Measurements from ENCODE around the gene RNU6-7.

The RNU6-7 gene

DNA sequence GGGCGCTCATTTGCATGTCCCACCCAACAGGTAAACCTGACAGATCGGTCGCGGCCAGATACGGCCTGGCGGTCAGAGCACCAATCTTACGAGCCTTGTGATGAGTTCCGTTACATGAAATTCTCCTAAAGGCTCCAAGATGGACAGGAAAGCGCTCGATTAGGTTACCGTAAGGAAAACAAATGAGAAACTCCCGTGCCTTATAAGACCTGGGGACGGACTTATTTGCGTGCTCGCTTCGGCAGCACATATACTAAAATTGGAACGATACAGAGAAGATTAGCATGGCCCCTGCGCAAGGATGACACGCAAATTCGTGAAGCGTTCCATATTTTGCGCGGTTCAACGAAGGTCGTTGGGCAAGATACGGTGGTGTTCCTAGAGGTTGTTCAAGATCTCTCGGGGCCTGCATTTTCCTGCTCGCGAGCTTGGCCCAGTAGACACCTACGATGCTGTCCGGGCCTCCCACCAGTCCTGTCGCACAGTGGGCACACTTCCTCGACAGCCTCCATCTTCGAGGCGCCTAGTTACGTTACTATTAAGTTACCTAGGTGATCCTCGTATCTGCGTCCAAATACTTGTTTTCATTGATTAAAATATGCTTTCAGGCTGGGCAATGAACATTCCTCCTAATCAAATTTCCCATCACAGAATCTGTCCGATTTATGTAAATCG is at the start of gene RNU6-7:
Gene RNU6-7, plus strand, starts transcription at position 230 of the 675 bp plus-strand sequence.
- DNase-seq = peak; percentile 66

DNA sequence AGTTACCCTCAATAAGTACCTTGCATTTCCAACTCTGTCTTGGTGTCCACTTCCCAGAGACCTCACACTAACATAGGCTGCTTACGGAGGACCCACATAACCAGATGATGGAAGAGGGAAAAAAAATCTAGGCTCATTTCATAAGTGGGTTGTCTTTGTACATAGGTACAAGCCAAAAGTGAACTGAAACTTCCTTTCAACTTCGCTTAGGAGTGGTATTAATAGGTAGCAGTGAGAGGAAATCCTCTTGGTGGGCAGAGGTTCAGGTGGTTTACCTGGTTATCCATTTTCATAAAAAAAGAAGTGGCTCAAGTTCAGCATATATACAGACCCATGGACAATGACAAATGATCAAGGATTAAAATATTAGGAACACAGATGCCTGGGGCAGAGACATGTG is 35.8 kb upstream of the RNU6-7 start:
- DNase-seq = no peak

DNA sequence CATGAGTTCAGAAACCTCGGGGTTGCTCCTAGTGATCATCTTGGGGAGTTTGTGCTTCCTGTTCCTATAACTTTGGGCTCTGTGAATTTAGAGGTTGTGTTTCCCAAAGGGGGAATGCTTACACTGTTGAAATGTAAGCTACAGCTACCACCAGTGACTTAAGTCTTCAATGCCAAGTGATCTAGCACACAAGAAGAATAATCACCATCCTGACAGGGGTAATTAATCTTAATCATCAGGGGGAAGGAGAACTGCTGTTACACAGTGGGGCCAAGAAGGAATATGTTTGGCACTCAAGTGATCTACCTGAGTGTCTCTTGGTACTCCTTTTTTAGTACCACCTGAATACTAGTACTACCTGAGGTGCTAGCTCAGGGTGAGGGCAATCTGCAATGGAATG is 34.9 kb upstream of the RNU6-7 start:
- DNase-seq = no peak

DNA sequence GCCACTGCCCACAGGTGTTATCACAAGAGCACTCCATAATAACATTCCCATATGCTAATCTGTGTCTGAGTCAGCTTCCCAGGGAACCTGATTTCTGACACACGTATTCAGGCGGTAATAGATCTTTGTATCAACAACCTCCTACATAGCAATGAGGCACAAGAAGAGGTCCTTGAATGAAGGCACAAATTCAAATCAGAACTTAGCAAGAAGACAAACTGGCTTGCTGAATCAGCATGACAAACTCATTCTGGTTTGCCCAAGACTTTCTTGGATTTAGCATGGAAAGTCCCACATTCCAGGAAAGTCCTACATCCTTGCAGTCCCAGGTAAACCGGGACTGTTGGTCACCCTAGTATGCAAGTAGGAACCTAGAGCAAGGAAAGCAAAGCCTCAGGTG is 33.9 kb upstream of the RNU6-7 start:
- no peak for DNase-seq

DNA sequence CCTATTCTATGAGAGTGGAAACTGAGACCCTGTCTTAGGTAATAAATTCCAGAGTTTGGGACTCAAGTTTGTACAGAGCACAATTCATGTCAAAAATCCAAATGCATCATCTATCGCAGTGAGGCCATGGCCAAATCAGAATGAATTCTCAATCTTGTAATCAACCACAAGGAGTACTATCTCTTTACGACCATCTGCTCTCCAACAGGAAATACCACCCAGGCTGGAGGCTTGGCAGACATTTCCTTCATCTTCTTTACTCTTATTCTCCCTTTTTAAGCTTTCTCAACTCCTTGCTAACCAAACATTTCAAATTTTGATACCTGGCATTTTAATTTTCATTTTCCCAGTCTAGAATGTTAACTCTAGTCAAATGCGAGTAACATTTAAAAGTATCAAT is 32.7 kb upstream of the RNU6-7 start:
- DNase-seq = no peak

DNA sequence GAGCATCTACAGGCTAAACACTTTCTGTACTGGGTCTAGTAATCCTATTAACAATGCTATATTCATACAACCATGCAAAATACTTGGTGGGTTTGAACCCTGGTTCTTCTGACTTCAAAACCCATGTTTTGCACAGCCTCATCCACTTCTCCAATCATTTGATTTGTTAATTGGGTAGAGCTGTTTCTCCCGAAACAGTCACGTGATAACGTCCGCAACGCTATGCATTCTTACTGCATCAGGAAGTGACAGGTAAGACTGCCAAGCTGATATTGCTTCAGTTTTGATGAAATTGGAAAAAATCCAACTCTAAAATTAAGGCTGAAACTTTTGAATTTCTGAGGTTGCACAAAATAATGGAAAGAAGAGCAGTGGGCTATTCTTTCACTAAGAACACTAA is 30.4 kb upstream of the RNU6-7 start:
- DNase-seq = no peak

DNA sequence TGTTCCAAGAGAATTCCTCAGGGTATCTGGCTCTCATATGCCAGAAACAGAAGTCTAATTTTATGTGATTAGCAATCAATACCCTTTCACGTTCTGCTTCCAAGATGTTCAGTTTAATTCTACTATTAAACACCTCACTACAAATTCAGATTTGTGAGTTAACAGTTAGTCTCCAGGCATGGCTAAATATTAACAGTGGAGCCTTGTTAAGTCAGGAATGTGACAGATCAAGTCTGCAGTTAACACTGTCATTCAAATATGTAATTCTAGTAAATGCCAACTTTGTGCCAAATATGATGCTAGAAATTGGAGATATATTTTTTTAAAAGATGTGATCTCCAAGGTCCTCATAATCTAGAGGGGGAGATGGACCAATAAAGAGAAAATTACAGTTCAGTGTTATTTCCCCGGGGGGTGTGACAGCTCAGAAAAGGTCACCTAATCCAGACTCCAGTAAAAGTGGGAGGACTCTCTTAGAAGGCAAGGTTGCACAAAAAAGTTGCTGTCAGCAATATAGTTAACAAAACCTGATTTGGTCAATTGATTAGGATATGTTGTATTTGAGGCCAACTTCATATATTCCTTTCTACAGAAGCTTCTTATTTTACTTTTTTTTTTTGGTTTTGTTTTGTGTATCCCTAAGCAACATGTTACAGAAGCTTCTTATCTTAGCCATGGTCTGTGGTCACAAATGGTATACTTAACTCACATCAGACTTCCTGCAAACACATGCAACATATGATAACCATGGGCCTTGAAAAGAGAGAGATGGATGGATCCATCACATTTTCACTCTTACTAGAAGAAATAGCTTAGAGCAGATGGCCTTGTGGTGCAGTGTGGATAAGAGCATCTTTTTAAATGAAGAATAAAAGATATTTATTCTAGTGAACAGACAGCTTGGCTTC is 18.4 kb upstream of the RNU6-7 start:
- DNase-seq = no peak

DNA sequence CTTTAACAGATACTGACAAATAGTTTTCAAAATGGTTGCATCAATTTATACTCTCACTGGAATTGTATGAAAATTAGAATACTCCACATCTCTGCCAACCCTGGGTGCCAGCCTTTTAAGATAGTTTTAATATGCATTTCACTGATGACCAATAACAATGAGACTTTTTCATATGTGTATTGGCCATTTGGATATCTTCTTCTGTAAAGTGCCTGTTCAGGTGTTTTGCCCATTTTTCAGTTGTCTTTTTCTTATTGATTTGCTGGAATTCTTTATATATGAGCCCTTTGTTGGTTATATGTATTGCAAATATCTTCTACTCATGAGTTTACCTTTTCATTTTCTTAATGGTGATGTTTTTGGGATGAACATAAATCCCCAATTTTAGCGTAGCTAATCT is 16.7 kb upstream of the RNU6-7 start:
- no peak for DNase-seq

DNA sequence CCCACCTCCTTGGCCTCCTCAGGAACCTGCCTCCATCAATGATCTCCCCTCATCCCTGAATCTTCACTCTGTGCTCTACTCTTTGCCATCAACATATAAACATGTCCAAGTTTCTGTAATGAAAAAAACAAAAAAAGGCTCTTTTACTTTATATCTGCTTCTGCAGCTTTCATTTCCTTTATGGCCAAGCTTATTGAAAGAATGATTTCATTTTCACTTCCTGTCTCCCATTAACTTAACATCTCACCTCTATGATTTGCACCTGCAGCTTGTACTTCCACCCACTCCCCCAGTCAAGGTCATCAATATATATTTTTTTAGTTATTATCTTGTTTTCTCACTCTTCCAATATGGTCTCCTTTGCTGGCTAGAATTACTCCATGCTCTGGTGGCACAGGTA is 15.6 kb upstream of the RNU6-7 start:
- DNase-seq = no peak

DNA sequence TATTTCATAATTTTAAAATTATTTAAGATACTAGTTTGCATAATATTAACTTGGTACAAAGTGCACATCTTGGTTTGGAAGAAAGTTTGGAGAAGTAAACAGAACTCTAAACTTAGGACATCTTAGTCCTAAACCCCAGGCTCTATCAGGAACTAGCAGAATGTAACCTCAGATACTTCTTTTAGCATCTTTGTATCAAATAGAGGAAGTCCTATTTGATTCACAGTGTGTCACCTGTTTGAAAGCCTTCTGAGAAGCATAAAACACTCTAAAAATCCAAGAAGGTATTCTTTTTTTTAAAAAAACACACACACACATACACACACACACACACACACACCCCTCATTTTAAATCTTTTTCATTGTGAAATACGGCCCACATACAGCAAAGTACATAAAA is 12.0 kb upstream of the RNU6-7 start:
- no peak for DNase-seq

DNA sequence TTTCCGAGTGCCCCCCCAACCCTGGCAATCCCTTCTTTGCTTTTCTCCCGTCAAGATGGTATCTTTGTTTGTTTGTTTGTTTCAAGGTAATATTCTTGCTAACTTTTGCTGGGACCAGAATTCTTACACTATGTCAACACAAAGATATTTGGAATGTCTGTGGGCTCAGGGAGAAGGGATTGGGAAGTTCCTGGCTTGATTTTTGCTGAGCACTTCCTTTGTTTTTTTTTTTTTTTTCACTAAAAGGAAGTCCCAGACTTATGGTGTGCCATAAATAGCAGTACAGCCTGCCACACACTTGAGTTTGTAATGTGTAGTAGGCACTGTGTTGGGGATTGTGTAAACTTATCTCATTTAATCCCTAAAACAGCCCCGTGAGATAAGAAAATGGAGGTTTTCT is 11.2 kb upstream of the RNU6-7 start:
- DNase-seq = no peak

DNA sequence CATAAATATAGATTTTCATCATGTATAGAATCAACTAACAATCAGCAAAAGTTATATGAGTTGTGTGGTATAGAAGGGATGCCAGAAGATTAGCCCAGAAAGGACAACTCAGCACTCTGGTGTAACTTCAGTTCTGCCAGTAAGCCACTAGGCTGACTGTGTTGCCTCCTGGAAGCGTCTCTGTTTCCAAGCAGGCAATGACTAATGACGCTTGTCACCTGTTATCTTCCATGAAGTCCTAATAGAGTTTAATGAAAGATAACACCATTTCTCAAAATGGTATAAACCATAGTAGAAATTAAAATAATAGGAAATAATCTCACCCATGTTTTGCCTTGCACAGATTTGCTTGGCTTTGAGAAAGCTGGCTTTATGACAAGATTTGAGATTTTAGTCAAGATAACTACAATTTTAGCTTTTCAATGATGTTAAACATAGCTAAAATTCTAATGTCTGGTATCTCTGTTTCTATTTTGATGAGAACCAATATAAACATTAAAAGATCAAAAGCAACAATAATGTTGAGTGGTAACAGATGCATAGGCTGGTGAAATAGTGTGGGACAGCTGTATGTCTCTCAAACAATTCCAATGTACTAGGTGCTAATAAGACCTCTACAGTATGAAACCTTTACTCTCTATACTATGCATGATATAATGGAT is 9.0 kb upstream of the RNU6-7 start:
- no peak for DNase-seq

DNA sequence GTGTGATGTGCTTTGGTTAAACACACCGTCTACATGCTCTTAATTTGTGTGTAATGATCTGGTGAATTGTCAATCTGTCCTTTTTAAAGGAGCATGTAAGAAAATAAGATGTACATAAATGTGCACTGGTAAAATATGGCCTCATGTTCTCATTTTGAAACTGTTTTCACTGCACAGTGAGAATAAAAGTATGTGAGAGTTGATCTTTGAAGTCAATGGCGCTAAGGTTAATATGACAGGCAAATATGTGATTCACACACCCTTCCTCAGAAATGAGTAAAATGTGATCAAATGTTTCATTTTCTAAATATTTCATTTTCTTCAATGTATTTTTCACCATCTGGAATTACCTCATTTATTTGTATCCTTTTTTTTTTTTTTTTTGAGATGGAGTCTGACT is 8.3 kb upstream of the RNU6-7 start:
- no peak for DNase-seq

DNA sequence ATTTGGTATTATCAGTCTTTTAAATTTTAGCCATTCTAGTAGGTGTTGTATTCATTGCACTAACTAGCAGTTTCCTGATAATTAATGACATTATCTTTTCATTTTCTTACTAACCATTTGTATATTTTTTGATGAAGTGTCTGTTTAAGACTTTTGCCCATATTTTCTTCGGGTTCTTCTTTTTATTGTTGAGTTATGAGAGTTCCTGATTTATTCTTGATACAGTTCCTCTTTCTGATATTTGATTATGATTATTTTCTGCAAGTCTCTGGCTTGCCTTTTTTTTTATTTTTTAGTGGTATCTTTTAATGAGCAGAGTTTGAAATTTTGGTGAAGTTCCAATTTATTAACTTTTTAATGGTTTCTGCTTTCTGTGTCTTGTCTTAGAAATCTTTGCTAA is 6.2 kb upstream of the RNU6-7 start:
- DNase-seq = no peak

DNA sequence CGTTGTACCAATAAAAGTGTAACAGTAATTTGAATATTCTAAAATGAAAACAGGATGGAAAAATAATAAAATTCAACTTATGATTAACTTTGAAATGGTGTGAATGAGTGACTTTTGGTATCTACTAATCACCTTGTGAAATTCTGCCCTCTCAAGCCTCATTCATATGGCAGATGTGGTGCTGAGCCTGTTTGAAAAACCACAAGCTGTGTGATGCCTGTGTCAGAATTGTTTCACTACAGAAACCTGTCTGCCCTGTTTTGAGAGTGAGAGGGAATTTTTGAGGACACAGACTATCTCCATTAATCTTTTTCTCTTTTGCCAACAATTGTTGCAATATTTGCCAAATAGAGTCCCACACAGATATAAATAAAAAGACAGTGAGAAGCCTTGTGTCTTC is 3.9 kb upstream of the RNU6-7 start:
- DNase-seq = no peak

DNA sequence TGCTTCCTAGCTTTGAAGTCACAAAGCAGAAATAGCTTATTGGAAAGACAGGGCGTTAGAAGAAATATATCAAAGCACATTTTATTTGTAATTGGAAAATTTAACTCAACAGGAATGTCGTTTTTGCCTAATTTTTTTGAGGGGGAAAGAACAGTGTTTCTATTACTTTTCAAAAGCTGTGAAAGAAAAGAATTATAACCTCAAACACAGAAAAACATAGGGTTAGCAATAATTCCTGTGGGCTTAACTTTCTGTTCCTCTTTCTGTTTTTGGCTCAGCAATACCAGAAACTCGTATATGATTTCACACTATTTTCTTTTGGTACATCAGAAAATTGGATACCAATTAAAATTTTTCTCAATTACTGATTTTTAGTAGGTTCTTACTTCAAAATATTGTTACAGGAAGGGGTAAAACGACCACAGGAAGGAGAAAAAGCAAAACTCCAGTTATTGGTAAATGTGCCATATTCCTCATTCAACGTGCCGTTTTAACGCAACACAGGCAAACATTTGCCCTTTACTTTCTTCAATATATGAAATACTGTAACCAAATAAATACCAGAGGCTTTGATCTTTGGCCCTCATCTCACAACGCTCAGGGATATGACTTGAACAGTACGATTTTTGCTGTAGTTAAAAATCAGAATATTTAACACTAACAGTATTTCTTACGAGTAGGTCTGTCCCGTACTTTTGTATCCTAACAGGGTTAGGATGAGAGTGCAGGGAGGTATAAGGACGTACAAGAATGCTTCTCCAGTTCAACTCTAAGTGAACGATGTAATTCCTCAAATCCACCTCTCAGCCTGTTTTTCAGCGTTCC is 1.3 kb upstream of the RNU6-7 start:
- peak; percentile 3 for DNase-seq

DNA sequence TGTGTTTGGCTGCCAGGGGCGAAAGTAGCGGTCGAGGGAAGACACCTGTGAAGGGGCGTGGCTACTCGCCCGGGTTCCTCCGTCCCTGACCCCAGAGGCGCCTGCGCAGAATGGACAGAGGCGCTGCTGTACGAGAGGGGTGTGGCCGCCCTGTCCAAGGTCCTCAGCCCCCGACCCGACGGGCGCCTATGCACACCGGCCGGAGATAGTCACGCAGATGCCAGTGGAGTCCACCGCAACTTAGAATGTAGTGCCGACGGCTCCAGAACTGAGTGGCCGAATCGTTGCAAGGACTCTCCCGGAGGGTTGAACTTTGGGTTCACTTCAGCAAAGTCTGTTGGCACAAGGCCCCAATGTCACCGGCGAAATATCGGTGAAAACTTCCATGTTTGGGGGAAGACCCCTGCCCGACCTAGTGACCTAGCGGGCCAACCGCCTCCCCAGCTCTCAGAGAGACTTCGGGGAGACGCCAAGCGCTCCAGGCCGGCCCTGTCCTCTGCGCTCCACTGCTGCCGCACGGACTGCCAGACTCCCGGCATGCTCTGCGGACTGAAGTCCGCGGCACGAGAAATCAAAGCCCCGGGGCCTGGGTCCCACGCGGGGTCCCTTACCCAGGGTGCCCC is 541 bp upstream of the RNU6-7 start:
- DNase-seq = peak; percentile 82

DNA sequence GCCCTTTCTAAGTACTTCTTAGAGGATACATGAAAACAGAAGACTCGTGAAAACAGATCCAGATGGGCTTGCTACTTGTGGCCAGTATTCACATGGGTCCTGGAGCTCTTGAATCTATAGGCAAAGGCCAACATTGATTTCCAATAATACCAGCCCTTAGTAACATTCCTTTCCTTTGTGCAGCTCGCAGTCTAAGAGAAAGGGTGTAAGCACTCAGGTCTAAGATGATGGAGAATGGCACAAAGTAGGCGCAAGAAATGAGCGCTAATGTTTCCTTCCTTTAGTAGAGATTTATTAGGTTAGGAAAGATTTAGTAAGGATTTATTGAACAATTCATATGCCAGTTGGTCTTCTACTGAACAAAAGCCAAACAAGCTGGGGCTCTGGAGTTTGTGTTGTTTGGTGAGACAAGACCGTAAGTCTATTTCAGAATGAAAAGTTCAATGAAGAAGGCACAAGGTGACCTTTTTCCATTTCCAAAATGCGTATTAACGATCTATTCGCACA is 699 bp downstream of the RNU6-7 start:
- DNase-seq = no peak

DNA sequence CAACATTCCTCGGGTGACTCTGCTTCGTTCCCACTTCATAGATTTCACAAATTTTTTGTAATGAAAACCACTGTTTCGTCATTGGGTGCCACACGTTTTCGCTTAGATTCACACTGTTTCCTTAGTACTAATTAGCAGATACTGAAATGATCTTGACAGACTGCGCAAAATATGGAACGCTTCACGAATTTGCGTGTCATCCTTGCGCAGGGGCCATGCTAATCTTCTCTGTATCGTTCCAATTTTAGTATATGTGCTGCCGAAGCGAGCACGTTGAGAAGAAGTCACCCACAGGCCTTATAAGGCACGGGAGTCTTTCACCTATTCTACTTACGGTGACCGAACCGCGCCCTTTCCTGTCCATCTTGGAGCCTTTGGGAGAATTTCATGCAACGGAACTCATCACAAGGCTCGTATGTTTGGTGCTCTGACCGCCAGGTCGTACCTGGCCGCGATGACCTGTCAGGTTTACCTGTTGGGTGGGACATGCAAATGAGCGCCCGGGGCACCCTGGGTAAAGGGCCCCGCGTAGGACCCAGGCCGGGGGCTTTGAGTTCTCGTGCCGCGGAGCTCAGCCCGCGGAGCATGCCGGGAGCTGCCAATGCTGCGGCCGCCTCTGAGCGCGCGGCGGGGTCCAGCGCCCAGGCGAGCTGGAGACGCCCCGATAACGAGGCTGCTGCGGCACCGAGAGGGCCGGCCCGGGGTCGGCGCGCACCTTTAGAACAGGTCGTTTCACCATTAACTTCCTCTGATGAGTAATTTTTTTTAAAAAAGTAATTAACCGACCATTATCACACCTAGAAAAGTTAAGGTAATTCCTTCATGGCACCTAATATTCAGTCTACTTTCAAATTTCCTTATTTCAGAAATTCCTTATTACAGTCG is 1.4 kb downstream of the RNU6-7 start, which contains the start of gene RNU6-8:
Gene RNU6-8, minus strand, starts transcription at position 272 of the 885 bp plus-strand sequence.
- DNase-seq = peak; percentile 89

DNA sequence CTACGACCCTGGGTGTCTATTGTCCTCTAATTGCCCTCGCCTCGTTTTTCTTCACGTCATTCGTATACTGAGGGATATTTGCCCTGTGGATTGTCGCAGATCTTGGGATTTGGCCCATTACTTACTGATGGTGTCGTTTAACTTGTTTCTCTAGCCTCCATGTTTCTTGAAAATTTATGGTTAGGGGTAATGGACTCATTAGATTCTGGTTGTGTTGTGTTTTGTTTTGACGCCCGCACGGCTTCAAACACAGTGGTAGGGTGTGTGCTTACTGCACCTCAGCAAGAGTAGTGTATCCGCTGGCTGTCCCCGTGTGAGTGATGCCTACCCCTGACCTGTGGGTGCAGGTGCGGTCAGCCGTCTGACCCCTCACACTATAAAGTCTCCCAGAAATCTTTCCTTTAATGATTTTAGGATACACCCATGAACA is 2.1 kb downstream of the RNU6-7 start:
- DNase-seq = peak; percentile 20

DNA sequence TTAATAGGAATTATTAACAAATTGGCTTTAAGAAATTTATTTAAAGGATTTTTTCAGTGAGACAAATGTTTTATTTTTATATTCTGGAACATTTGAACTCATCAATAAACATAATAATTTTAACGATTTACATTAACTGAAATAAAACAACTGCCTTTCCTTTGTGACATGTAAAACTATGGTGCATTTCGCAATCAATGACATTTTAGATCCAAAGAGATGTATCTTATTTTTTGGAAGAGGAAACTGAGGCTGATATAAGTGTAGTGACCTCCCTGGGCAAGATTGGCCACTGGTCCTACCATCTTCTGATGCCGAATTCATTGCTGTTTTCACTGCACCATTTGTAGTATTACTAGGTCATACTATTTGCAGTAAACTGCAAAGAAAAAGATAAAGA is 3.7 kb downstream of the RNU6-7 start:
- DNase-seq = no peak

All from CD4-positive, alpha-beta T cell treated with Interleukin-21 for 1 hour (primary cell).